GM12878 (cell line): Measurements from ENCODE around the gene HSP90AB1. TPM values are rescaled to one million over a fixed set of nuclear protein-coding genes. Genes with fewer than 3 reads are reported as not detected.

Experiments used
- ASH2L ChIP-seq: fragments of 300-600, 200-600 bp; sonication (generic); IDR thresholded peaks from 2 replicates; pipeline ENCODE4 v1.6.1; 2017; ENCODE audit warnings: low read depth, mild to moderate bottlenecking, borderline replicate concordance
- ATF2 ChIP-seq: IDR thresholded peaks from 2 replicates; pipeline ENCODE4 v1.6.1; 2012; ENCODE audit warnings: low read length, inconsistent platforms
- BCL11A ChIP-seq: IDR thresholded peaks from 2 replicates; pipeline ENCODE4 v1.6.1; 2011; ENCODE audit warnings: low read depth, low read length
- CBX5 ChIP-seq: sonication (generic); IDR thresholded peaks from 2 replicates; pipeline ENCODE4 v1.6.1; 2016; ENCODE audit warnings: low read depth, moderate library complexity, mild to moderate bottlenecking, inconsistent platforms
- DPF2 ChIP-seq: fragments of 450-650 bp; IDR thresholded peaks from 2 replicates; pipeline ENCODE4 v1.6.1; 2017; ENCODE audit warnings: mild to moderate bottlenecking
- E2F8 ChIP-seq: fragments of 450-650 bp; IDR thresholded peaks from 2 replicates; pipeline ENCODE4 v1.6.1; 2018; ENCODE audit warnings: mild to moderate bottlenecking, low read depth, moderate library complexity; ENCODE audit not compliant: partially characterized antibody
- ETV6 ChIP-seq, 2 experiments: fragments of 450-650 bp in 1 of 2; IDR thresholded peaks in 1 of 2; conservative IDR thresholded peaks in 1 of 2; 2 replicates each; pipeline ENCODE4 v1.6.1; 2014; ENCODE audit warnings: antibody characterized with exemption in 1 of 2, borderline replicate concordance in 1 of 2, low read depth in 1 of 2, mild to moderate bottlenecking in 1 of 2, moderate library complexity in 1 of 2
- IKZF1 ChIP-seq: fragments of 450-650 bp; conservative IDR thresholded peaks from 2 replicates; pipeline ENCODE4 v1.6.1; 2017; ENCODE audit warnings: antibody characterized with exemption, mild to moderate bottlenecking
- NFIC ChIP-seq: IDR thresholded peaks from 2 replicates; pipeline ENCODE4 v1.6.1; 2012; ENCODE audit warnings: low read depth, mild to moderate bottlenecking, inconsistent platforms, low read length, moderate library complexity
- POLR2AphosphoS5 ChIP-seq: IDR thresholded peaks from 2 replicates; pipeline ENCODE4 v1.6.1; 2011; ENCODE audit warnings: mild to moderate bottlenecking, low read length, inconsistent platforms
- RAD21 ChIP-seq: IDR thresholded peaks from 2 replicates; pipeline ENCODE4 v1.6.1; 2011; ENCODE audit warnings: mild to moderate bottlenecking, low read depth, low read length, moderate library complexity; ENCODE audit not compliant: insufficient read depth
- RCOR1 ChIP-seq: conservative IDR thresholded peaks from 2 replicates; pipeline ENCODE4 v1.6.1; 2012; ENCODE audit warnings: low read depth, low read length, improper control_type of control experiment
- SIX5 ChIP-seq: IDR thresholded peaks from 2 replicates; pipeline ENCODE4 v1.6.1; 2011; ENCODE audit warnings: mild to moderate bottlenecking, low read depth, low read length, moderate library complexity; ENCODE audit not compliant: severe bottlenecking
- STAT3 ChIP-seq: IDR thresholded peaks from 2 replicates; pipeline ENCODE4 v1.6.1; 2011; ENCODE audit warnings: low read depth, low read length, improper control_type of control experiment
- TAF1 ChIP-seq: IDR thresholded peaks from 2 replicates; pipeline ENCODE4 v1.6.1; 2011; ENCODE audit warnings: mild to moderate bottlenecking, low read depth, low read length, borderline replicate concordance
- TCF3 ChIP-seq: IDR thresholded peaks from 2 replicates; pipeline ENCODE4 v1.6.1; 2012; ENCODE audit warnings: low read depth, mild to moderate bottlenecking, low read length, borderline replicate concordance; ENCODE audit not compliant: insufficient read depth
- YY1 ChIP-seq: IDR thresholded peaks from 2 replicates; pipeline ENCODE4 v1.6.1; 2011; ENCODE audit warnings: low read depth, mild to moderate bottlenecking, low read length
- ZBTB11 ChIP-seq: fragments of 450-650 bp; formaldehyde crosslinking; IDR thresholded peaks from 2 replicates; pipeline ENCODE4 v1.5.0; 2022; ENCODE audit warnings: mild to moderate bottlenecking, missing genetic modification characterization
- ZNF207 ChIP-seq: fragments of 450-650 bp; IDR thresholded peaks from 2 replicates; pipeline ENCODE4 v1.6.1; 2014; ENCODE audit warnings: antibody characterized with exemption, mild to moderate bottlenecking, borderline replicate concordance
- ZSCAN29 ChIP-seq: fragments of 450-650 bp; IDR thresholded peaks from 2 replicates; pipeline ENCODE4 v1.6.1; 2017; ENCODE audit warnings: mild to moderate bottlenecking, moderate library complexity
- polyA plus RNA-seq, 11 experiments: library from polyadenylated mRNA; depleted of rRNA in 4 of 11; unstranded in 6 of 11; stranded (reverse) in 5 of 11; fragments of >200 nt; fragmentation: Nextera tagmentation in 4 of 11; fragmentation: Illumina TruSeq in 1 of 11; extraction: Ambion mirVana in 4 of 11; extraction: Trizol in 1 of 11; gene quantifications; 1 replicate in 1 of 11; 2 replicates in 10 of 11; pipeline versions ENCODE4 v1.2.1 to v1.2.3, GENCODE V29; 2011 to 2016; ENCODE audit warnings: inconsistent platforms in 2 of 11, missing spikeins in 2 of 11, low read depth in 1 of 11
- total RNA-seq, 4 experiments: library from RNA; depleted of rRNA in 3 of 4; stranded (reverse); fragments of >200 nt in 3 of 4; fragmentation: Illumina TruSeq in 1 of 4; extraction: Trizol in 1 of 4; gene quantifications; 2 replicates each; pipeline versions ENCODE4 v1.2.1 to v1.2.3, GENCODE V29; 2013 to 2021
- TF ChIP-seq, protein P1 (sequence below): fragments of 450-650 bp; IDR thresholded peaks from 2 replicates; pipeline ENCODE4 v1.6.1; 2014; ENCODE audit warnings: mild to moderate bottlenecking
- TF ChIP-seq, protein P2 (sequence below): IDR thresholded peaks from 2 replicates; pipeline ENCODE4 v1.6.1; 2012; ENCODE audit warnings: low read depth, low read length, improper control_type of control experiment

HSP90AB1 gene
- total and polyA plus RNA-seq, 10 of the 15 experiments (the other 5 are each of a cell fraction or from before 2014, with no cell fraction given) = 988 to 1,682 (median 1,146) TPM

- TF ChIP-seq ASH2L = no peak
- no peak for TF ChIP-seq ZBTB11 (CRISPR knock-in tag)
- TF ChIP-seq TAF1 = no peak
- TF ChIP-seq DPF2 = no peak
- TF ChIP-seq IKZF1 = no peak
- no peak for TF ChIP-seq BCL11A
- no peak for TF ChIP-seq ATF2
- peak; percentile 90 for TF ChIP-seq RAD21
- TF ChIP-seq, protein P1, sequence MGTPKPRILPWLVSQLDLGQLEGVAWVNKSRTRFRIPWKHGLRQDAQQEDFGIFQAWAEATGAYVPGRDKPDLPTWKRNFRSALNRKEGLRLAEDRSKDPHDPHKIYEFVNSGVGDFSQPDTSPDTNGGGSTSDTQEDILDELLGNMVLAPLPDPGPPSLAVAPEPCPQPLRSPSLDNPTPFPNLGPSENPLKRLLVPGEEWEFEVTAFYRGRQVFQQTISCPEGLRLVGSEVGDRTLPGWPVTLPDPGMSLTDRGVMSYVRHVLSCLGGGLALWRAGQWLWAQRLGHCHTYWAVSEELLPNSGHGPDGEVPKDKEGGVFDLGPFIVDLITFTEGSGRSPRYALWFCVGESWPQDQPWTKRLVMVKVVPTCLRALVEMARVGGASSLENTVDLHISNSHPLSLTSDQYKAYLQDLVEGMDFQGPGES = no peak
- no peak for TF ChIP-seq ETV6 (conservative IDR thresholded peaks at IDR 0.05 in 1 of 2, IDR thresholded peaks at IDR 0.05 in 1 of 2; ENCODE audit: borderline replicate concordance in 1 of 2, low read depth in 1 of 2)
- no peak for TF ChIP-seq E2F8
- no peak for TF ChIP-seq SIX5
- TF ChIP-seq ZNF207 = no peak
- TF ChIP-seq ZSCAN29 = no peak
- TF ChIP-seq, protein P2, sequence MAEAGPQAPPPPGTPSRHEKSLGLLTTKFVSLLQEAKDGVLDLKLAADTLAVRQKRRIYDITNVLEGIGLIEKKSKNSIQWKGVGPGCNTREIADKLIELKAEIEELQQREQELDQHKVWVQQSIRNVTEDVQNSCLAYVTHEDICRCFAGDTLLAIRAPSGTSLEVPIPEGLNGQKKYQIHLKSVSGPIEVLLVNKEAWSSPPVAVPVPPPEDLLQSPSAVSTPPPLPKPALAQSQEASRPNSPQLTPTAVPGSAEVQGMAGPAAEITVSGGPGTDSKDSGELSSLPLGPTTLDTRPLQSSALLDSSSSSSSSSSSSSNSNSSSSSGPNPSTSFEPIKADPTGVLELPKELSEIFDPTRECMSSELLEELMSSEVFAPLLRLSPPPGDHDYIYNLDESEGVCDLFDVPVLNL = no peak
- TF ChIP-seq STAT3 = no peak
- TF ChIP-seq TCF3 = peak; percentile 93
- TF ChIP-seq RCOR1 = no peak
- TF ChIP-seq NFIC = no peak
- TF ChIP-seq YY1 = 0 out of 2 replicates have a peak, but pooled peaks have one; percentile 60
- no peak for TF ChIP-seq CBX5
- no peak for TF ChIP-seq POLR2AphosphoS5
Measured at GRCh38 chr6:44268095-44268628, 21.3 kb downstream of the HSP90AB1 start (continued).
